Esophagus muscularis mucosa (tissue), 4 donors: ENCODE measurements around the gene GLS2. TPM values are rescaled to one million over a fixed set of nuclear protein-coding genes. Genes with fewer than 3 reads are reported as not detected.

ENCODE experiments used
- DNase-seq: peaks from one replicate; pipeline ENCODE4 v3.0.0-alpha.2; 2017; ENCODE audit errors: extremely low spot score
- H3K27ac ChIP-seq, 4 donors: fragments of 200-600 bp; sonication (generic); replicated peaks in 1 of 4; 1 replicate in 3 of 4; 2 replicates in 1 of 4; pipeline ENCODE4 v1.5.1; 2016 to 2019; ENCODE audit warnings: mild to moderate bottlenecking in 1 of 4
- H3K27me3 ChIP-seq, 4 donors: fragments of 200-600 bp; sonication (generic); one replicate each; pipeline versions ENCODE4 v1.5.1 to v1.6.0; 2016 to 2019
- H3K36me3 ChIP-seq, 4 donors: fragments of 200-600 bp; sonication (generic); one replicate each; pipeline ENCODE4 v1.5.1; 2016 to 2019
- H3K4me1 ChIP-seq, 4 donors: fragments of 200-600 bp; sonication (generic); one replicate each; pipeline ENCODE4 v1.5.1; 2016 to 2019
- H3K4me3 ChIP-seq, 4 donors: fragments of 200-600 bp; sonication (generic); 1 replicate in 2 of 4; 2 replicates in 2 of 4; pipeline ENCODE4 v1.5.1; 2016 to 2019; ENCODE audit warnings: mild to moderate bottlenecking in 4 of 4, moderate library complexity in 1 of 4
- H3K9me3 ChIP-seq, 4 donors: fragments of 200-600 bp; sonication (generic); 1 replicate in 3 of 4; 2 replicates in 1 of 4; pipeline ENCODE4 v1.5.1; 2016 to 2019
- EP300 ChIP-seq: sonication (generic); formaldehyde crosslinking; IDR thresholded peaks from one replicate; pipeline ENCODE4 v1.6.1; 2017; ENCODE audit warnings: antibody characterized with exemption
- POLR2A ChIP-seq: fragments of 450-650 bp; IDR thresholded peaks from one replicate; pipeline ENCODE4 v1.6.1; 2017; ENCODE audit warnings: antibody characterized with exemption, moderate library complexity, mild to moderate bottlenecking, low read depth
- POLR2AphosphoS5 ChIP-seq, 2 donors: sonication (generic); formaldehyde crosslinking; IDR thresholded peaks; one replicate each; pipeline ENCODE4 v1.6.1; 2017; ENCODE audit warnings: antibody characterized with exemption in 2 of 2
- WGBS: methylation state at CpG from one replicate; pipeline ENCODE4 v1.1.5; 2018; 5-methylcytosine and 5-hydroxymethylcytosine counted together
- intact Hi-C: fragments of 100-400 bp; cut with DNase I; formaldehyde crosslinking; loops from one replicate; pipeline ENCODE4 v1.15.1; 2023
- total RNA-seq, 4 donors: library from RNA; depleted of rRNA; stranded (reverse); fragments of >200 nt; gene quantifications; one replicate each; pipeline versions ENCODE4 v1.1.0 to v1.2.1, GENCODE V29; 2016
- TF ChIP-seq, protein P1 (sequence below), 3 experiments: fragments of 200-600 bp in 2 of 3; fragments of 450-650 bp in 1 of 3; sonication (generic) in 2 of 3; IDR thresholded peaks; one replicate each; pipeline ENCODE4 v1.5.1; 2017 to 2019; ENCODE audit warnings: antibody characterized with exemption in 3 of 3, mild to moderate bottlenecking in 2 of 3, moderate library complexity in 1 of 3

Gene GLS2
- total RNA-seq, 4 donors from 2014 or later: 0.97 to 1.0 (median 0.99) TPM; not detected in 1

GRCh38 chr12:56425193-56425592, 62.8 kb downstream of the GLS2 start:
- DNase-seq: no peak
- Histone ChIP-seq H3K4me1 (no peaks in the 10 kb centered on the region), H3K4me3 (no peak overlapping the region), H3K9me3 (no peaks in the 10 kb centered on the region), H3K27ac (no peak overlapping the region), H3K36me3 (peaks cover 0 to 57% (median 31%) of the 10 kb centered on the region in 4 donors), H3K27me3 (no peaks in the 10 kb centered on the region)
- WGBS: 80% methylated on average over 1 of the region's 1 CpG
- intact Hi-C loops: loop anchor here (10.0 kb wide), 1 partner anchor 50 kb away; no protein-coding TSS in a partner anchor
- no peak for TF ChIP-seq POLR2A
- TF ChIP-seq, protein P1, sequence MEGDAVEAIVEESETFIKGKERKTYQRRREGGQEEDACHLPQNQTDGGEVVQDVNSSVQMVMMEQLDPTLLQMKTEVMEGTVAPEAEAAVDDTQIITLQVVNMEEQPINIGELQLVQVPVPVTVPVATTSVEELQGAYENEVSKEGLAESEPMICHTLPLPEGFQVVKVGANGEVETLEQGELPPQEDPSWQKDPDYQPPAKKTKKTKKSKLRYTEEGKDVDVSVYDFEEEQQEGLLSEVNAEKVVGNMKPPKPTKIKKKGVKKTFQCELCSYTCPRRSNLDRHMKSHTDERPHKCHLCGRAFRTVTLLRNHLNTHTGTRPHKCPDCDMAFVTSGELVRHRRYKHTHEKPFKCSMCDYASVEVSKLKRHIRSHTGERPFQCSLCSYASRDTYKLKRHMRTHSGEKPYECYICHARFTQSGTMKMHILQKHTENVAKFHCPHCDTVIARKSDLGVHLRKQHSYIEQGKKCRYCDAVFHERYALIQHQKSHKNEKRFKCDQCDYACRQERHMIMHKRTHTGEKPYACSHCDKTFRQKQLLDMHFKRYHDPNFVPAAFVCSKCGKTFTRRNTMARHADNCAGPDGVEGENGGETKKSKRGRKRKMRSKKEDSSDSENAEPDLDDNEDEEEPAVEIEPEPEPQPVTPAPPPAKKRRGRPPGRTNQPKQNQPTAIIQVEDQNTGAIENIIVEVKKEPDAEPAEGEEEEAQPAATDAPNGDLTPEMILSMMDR (IDR thresholded peaks at IDR 0.05): no peak
- no peak for TF ChIP-seq POLR2AphosphoS5 (IDR thresholded peaks at IDR 0.05)
- no peak for TF ChIP-seq EP300

Other genes starting within 250 kb of the GLS2 start
- gene ANKRD52, start 229.8 kb downstream of the GLS2 start, total RNA-seq: 10 to 100 TPM; 13.8 to 31.5 (median 19.6) TPM
- 10 to 100 TPM; 12.4 to 22.8 (median 15.7) TPM for gene COQ10A, start 221.2 kb downstream of the GLS2 start, total RNA-seq
- 100 to 1,000 TPM in 3 of 4 donors, 10 to 100 TPM in 1; 91.8 to 155 (median 111) TPM for gene CS, start 187.8 kb downstream of the GLS2 start, total RNA-seq
- 10 to 100 TPM; 48.8 to 61.5 (median 50.3) TPM for gene CNPY2, start 172.2 kb downstream of the GLS2 start, total RNA-seq
- gene PAN2, start 154.2 kb downstream of the GLS2 start, total RNA-seq: 10 to 100 TPM; 14.1 to 34.5 (median 24.4) TPM
- not detected for gene IL23A, start 149.3 kb downstream of the GLS2 start, total RNA-seq
- 10 to 100 TPM; 55.7 to 78.9 (median 68.2) TPM for gene STAT2, start 128.1 kb downstream of the GLS2 start, total RNA-seq
- not detected for gene APOF, start 125.3 kb downstream of the GLS2 start, total RNA-seq
- gene TIMELESS, start 38.7 kb downstream of the GLS2 start, total RNA-seq: 1 to 10 TPM; 2.3 to 4.1 (median 2.4) TPM
- gene MIP, start 33.5 kb downstream of the GLS2 start, total RNA-seq: not detected
- 1 to 10 TPM; 1.4 to 2.2 (median 1.9) TPM for gene SPRYD4, start 19.6 kb downstream of the GLS2 start, total RNA-seq
- 10 to 100 TPM; 31.6 to 49.4 (median 40.4) TPM for gene RBMS2, start 33.7 kb upstream of the GLS2 start, total RNA-seq
- gene BAZ2A, start 142.2 kb upstream of the GLS2 start, total RNA-seq: 10 to 100 TPM; 45.4 to 65.6 (median 61.5) TPM
- 100 to 1,000 TPM; 383 to 465 (median 424) TPM for gene ATP5F1B, start 157.8 kb upstream of the GLS2 start, total RNA-seq
- 100 to 1,000 TPM in 1 of 4 donors, 10 to 100 TPM in 3; 86.8 to 118 (median 92.0) TPM for gene PTGES3, start 200.1 kb upstream of the GLS2 start, total RNA-seq
- 1,000 to 10,000 TPM in 3 of 4 donors, 100 to 1,000 TPM in 1; 913 to 1,477 (median 1,221) TPM for gene NACA, start 237.1 kb upstream of the GLS2 start, total RNA-seq